HG02623 (cell line): ENCODE results near the gene CEP57L1.
"Not testable (repeated sequence)": the region's sequence is repeated elsewhere in the genome, so short reads cannot be mapped to it uniquely, and the experiment has no call there.

Experiments
- ATAC-seq: cut with Tn5 transposase; IDR thresholded peaks from one replicate; pipeline ENCODE4 v1.9.1; 2021; ENCODE audit warnings: moderate library complexity; ENCODE audit not compliant: unreplicated experiment

CEP57L1 gene

GRCh38 chr6:109166673-109167072, 71.4 kb downstream of the CEP57L1 start:
- no peak for ATAC-seq

GRCh38 chr6:109167562-109167961, 72.3 kb downstream of the CEP57L1 start:
- ATAC-seq, result no peak

GRCh38 chr6:109170333-109170732, 75.0 kb downstream of the CEP57L1 start:
- no peak for ATAC-seq

- no peak for ATAC-seq
Observed at GRCh38 chr6:109172101-109172746, 76.9 kb downstream of the CEP57L1 start.

- ATAC-seq, result no peak
Observed at GRCh38 chr6:109174916-109175315, 79.6 kb downstream of the CEP57L1 start.

- ATAC-seq, result no peak
Observed at GRCh38 chr6:109178921-109179320, 83.6 kb downstream of the CEP57L1 start.

GRCh38 chr6:109179507-109179906, 84.2 kb downstream of the CEP57L1 start:
- ATAC-seq, result no peak

- ATAC-seq, result no peak
Observed at GRCh38 chr6:109182578-109182977, 87.3 kb downstream of the CEP57L1 start.

GRCh38 chr6:109183109-109183650, 87.9 kb downstream of the CEP57L1 start:
- no peak for ATAC-seq

GRCh38 chr6:109184638-109185037, 89.3 kb downstream of the CEP57L1 start:
- no peak for ATAC-seq

- ATAC-seq, result no peak
Observed at GRCh38 chr6:109186012-109186411, 90.7 kb downstream of the CEP57L1 start.

- no peak for ATAC-seq
Observed at GRCh38 chr6:109187399-109188114, 92.2 kb downstream of the CEP57L1 start.

- no peak for ATAC-seq
Observed at GRCh38 chr6:109188115-109188411, 92.8 kb downstream of the CEP57L1 start.

- not testable (repeated sequence) for ATAC-seq
Observed at GRCh38 chr6:109191368-109191767, 96.1 kb downstream of the CEP57L1 start.

- no peak for ATAC-seq
Observed at GRCh38 chr6:109192865-109193264, 97.6 kb downstream of the CEP57L1 start.

- ATAC-seq, result no peak
Observed at GRCh38 chr6:109194880-109195279, 99.6 kb downstream of the CEP57L1 start.

GRCh38 chr6:109197061-109197460, 101.8 kb downstream of the CEP57L1 start:
- no peak for ATAC-seq

GRCh38 chr6:109202409-109203264, 107.3 kb downstream of the CEP57L1 start:
- no peak for ATAC-seq

GRCh38 chr6:109204511-109204910, 109.2 kb downstream of the CEP57L1 start:
- no peak for ATAC-seq

- no peak for ATAC-seq
Observed at GRCh38 chr6:109212683-109213082, 117.4 kb downstream of the CEP57L1 start.
